ENCODE results near the gene GRK7.
"Not testable (repeated sequence)": the region's sequence is repeated elsewhere in the genome, so short reads cannot be mapped to it uniquely, and the experiment has no call there.

The GRK7 gene

GRCh38 chr3:141764045-141764444, 837 bp downstream of the GRK7 start:
- no peak for DNase-seq

- no peak for DNase-seq
Measured at GRCh38 chr3:141764465-141764864, 1.3 kb downstream of the GRK7 start.

- no peak for DNase-seq
Measured at GRCh38 chr3:141764986-141765385, 1.8 kb downstream of the GRK7 start.

- DNase-seq = no peak
Measured at GRCh38 chr3:141767066-141767465, 3.9 kb downstream of the GRK7 start.

GRCh38 chr3:141769221-141769894, 6.2 kb downstream of the GRK7 start:
- peak; percentile 13 for DNase-seq

- DNase-seq = no peak
Measured at GRCh38 chr3:141773676-141774075, 10.5 kb downstream of the GRK7 start.

GRCh38 chr3:141776376-141776775, 13.2 kb downstream of the GRK7 start:
- no peak for DNase-seq

- DNase-seq = no peak
Measured at GRCh38 chr3:141776885-141777284, 13.7 kb downstream of the GRK7 start.

- DNase-seq = no peak
Measured at GRCh38 chr3:141777957-141778813, 15.0 kb downstream of the GRK7 start.

- no peak for DNase-seq
Measured at GRCh38 chr3:141779667-141780066, 16.5 kb downstream of the GRK7 start.

GRCh38 chr3:141782386-141782932, 19.3 kb downstream of the GRK7 start:
- no peak for DNase-seq

- no peak for DNase-seq
Measured at GRCh38 chr3:141783632-141784031, 20.4 kb downstream of the GRK7 start.

GRCh38 chr3:141784096-141784495, 20.9 kb downstream of the GRK7 start:
- DNase-seq = no peak

GRCh38 chr3:141784531-141784930, 21.3 kb downstream of the GRK7 start:
- no peak for DNase-seq

GRCh38 chr3:141788149-141788548, 24.9 kb downstream of the GRK7 start:
- DNase-seq = no peak

- not testable (repeated sequence) for DNase-seq
Measured at GRCh38 chr3:141788750-141789149, 25.5 kb downstream of the GRK7 start.

GRCh38 chr3:141789281-141789680, 26.1 kb downstream of the GRK7 start:
- DNase-seq = no peak

- DNase-seq = no peak
Measured at GRCh38 chr3:141790171-141790570, 27.0 kb downstream of the GRK7 start.

- DNase-seq = no peak
Measured at GRCh38 chr3:141792495-141792894, 29.3 kb downstream of the GRK7 start.

- DNase-seq = no peak
Measured at GRCh38 chr3:141793476-141794260, 30.5 kb downstream of the GRK7 start.

- DNase-seq = no peak
Measured at GRCh38 chr3:141795276-141795675, 32.1 kb downstream of the GRK7 start.

- DNase-seq = no peak
Measured at GRCh38 chr3:141795741-141796080, 32.5 kb downstream of the GRK7 start.

Measured in fibroblast of skin of abdomen (primary cell).